GM18858 (cell line): ENCODE data around the gene ARL17A.
"Not testable (repeated sequence)": the region's sequence is repeated elsewhere in the genome, so short reads cannot be mapped to it uniquely, and the experiment has no call there.

Experiments used
- ATAC-seq: cut with Tn5 transposase; IDR thresholded peaks from one replicate; pipeline ENCODE4 v1.9.1; 2021; ENCODE audit not compliant: unreplicated experiment

The ARL17A gene

GRCh38 chr17:46559155-46559554 is 20.3 kb downstream of the ARL17A start:
- not testable (repeated sequence) for ATAC-seq

- ATAC-seq: not testable (repeated sequence)
Observed at GRCh38 chr17:46548607-46549006, 30.9 kb downstream of the ARL17A start.

GRCh38 chr17:46534716-46535115 is 44.8 kb downstream of the ARL17A start:
- ATAC-seq: not testable (repeated sequence)

DNA sequence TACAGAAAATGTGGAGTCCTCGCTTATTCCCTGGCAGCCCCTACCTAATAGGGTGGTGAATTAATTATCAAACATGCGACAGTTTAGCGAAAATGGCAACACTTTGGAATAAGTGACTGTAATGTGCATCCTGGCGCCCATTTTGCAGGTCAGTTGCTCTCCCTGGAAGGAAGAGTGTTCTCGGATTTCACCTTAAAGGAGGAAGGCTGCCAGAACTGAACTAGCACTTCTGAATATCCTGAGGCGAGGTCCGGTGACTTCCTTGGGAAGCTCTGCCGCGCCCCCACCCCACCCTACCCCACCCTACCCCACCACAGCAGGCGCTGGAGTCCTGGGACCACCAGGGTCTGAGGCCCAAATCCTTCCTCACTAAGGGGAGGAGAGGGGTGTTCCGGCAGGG is 67.3 kb downstream of the ARL17A start, which contains the start of gene LRRC37A2:
Gene LRRC37A2, plus strand, starts transcription at position 301 of the 400 bp plus-strand sequence. CDS start 245 bp downstream, outside the sequence.
- not testable (repeated sequence) for ATAC-seq

DNA sequence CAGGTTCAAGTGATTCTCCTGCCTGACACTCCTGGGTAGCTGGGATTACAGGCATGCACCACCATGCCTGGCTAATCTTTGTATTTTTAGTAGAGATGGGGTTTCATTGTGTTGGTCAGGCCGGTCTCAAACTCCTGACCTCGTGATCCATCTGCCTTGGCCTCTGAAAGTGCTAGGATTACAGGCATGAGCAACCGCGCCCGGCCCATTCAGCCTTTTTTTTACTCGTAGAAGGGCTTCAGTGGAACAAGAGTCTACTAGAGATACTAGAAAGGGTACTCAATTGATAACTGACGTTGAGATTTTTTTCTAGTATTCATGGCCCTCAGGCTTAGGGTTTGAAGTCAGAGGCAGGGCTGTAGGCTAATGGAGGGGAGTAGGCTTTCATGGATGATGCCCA is 73.6 kb downstream of the ARL17A start:
- ATAC-seq: not testable (repeated sequence)

GRCh38 chr17:46499437-46500139 is 79.9 kb downstream of the ARL17A start:
- not testable (repeated sequence) for ATAC-seq

- ATAC-seq: not testable (repeated sequence)
Observed at GRCh38 chr17:46492021-46492420, 87.5 kb downstream of the ARL17A start.

- ATAC-seq: not testable (repeated sequence)
Observed at GRCh38 chr17:46481310-46481709, 98.2 kb downstream of the ARL17A start.

- ATAC-seq: not testable (repeated sequence)
Observed at GRCh38 chr17:46478823-46479222, 100.7 kb downstream of the ARL17A start.

GRCh38 chr17:46475583-46475982 is 103.9 kb downstream of the ARL17A start:
- ATAC-seq: not testable (repeated sequence)

DNA sequence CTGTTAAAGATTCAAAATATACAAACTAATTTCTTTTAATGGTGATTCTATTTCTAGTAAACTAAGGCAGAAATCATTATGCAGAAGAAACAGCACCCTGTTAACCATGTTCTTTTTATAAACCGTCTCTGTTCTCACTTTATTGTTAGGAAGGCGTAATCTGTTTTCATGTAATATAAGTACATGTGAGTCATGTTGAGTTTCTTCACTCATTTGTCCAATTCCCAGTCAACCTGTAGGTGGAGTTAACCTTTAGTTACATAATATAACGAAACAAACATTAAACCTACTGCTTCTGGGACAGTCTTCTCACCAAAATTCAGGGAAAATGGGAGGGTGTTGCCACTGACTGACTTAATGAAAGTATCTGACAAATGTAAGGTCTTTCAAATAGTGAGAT is 105.0 kb downstream of the ARL17A start:
- not testable (repeated sequence) for ATAC-seq

GRCh38 chr17:46467618-46468017 is 111.9 kb downstream of the ARL17A start:
- not testable (repeated sequence) for ATAC-seq
